Fibroblast of lung (primary cell): ENCODE measurements around the gene ATP8A1.

Experiments used
- EZH2 ChIP-seq: IDR thresholded peaks from 2 replicates; pipeline ENCODE4 v1.5.1; 2012; ENCODE audit warnings: low read length, control low read depth, mild to moderate bottlenecking; ENCODE audit errors: missing control alignments
- TF ChIP-seq, protein P1 (sequence below), 2 donors: IDR thresholded peaks in 1 of 2; conservative IDR thresholded peaks in 1 of 2; 1 replicate in 1 of 2; 2 replicates in 1 of 2; pipeline ENCODE4 v1.5.1; 2011 to 2012; ENCODE audit warnings: low read length in 2 of 2, control low read depth in 1 of 2, inconsistent platforms in 1 of 2, low read depth in 1 of 2, mild to moderate bottlenecking in 1 of 2

- TF ChIP-seq, protein P1, sequence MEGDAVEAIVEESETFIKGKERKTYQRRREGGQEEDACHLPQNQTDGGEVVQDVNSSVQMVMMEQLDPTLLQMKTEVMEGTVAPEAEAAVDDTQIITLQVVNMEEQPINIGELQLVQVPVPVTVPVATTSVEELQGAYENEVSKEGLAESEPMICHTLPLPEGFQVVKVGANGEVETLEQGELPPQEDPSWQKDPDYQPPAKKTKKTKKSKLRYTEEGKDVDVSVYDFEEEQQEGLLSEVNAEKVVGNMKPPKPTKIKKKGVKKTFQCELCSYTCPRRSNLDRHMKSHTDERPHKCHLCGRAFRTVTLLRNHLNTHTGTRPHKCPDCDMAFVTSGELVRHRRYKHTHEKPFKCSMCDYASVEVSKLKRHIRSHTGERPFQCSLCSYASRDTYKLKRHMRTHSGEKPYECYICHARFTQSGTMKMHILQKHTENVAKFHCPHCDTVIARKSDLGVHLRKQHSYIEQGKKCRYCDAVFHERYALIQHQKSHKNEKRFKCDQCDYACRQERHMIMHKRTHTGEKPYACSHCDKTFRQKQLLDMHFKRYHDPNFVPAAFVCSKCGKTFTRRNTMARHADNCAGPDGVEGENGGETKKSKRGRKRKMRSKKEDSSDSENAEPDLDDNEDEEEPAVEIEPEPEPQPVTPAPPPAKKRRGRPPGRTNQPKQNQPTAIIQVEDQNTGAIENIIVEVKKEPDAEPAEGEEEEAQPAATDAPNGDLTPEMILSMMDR (conservative IDR thresholded peaks at IDR 0.05 in 1 of 2, IDR thresholded peaks at IDR 0.05 in 1 of 2; ENCODE audit: low read depth in 1 of 2, low read length in 2 of 2): no peak
- TF ChIP-seq EZH2: no peak
Measured at GRCh38 chr4:42624551-42624950, 32.4 kb downstream of the ATP8A1 start.
